Sigmoid colon (tissue), 7 donors: Measurements from ENCODE around the gene PAK2. TPM values are rescaled to one million over a fixed set of nuclear protein-coding genes. Genes with fewer than 3 reads are reported as not detected.

Experiments used
- DNase-seq: peaks from one replicate; pipeline ENCODE4 v3.0.0-alpha.2; 2019
- H3K27ac ChIP-seq, 4 donors: fragments of 200-600 bp; sonication (generic); one replicate each; pipeline ENCODE4 v1.5.1; 2016 to 2019; ENCODE audit warnings: mild to moderate bottlenecking in 1 of 4
- H3K27me3 ChIP-seq, 3 donors: fragments of 200-600 bp; sonication (generic); one replicate each; pipeline ENCODE4 v1.5.1; 2019; ENCODE audit warnings: mild to moderate bottlenecking in 1 of 3
- H3K36me3 ChIP-seq, 4 donors: fragments of 200-600 bp; sonication (generic); one replicate each; pipeline ENCODE4 v1.5.1; 2016 to 2019
- H3K4me1 ChIP-seq, 4 donors: fragments of 200-600 bp; sonication (generic); one replicate each; pipeline ENCODE4 v1.5.1; 2017 to 2019
- H3K4me3 ChIP-seq, 4 donors: fragments of 200-600 bp; sonication (generic); one replicate each; pipeline ENCODE4 v1.5.1; 2017 to 2019; ENCODE audit warnings: mild to moderate bottlenecking in 2 of 4, moderate library complexity in 1 of 4
- H3K9me3 ChIP-seq, 4 donors: fragments of 200-600 bp in 3 of 4; sonication (generic) in 3 of 4; one replicate each; pipeline versions ENCODE4 v1.5.1 to v1.6.1; 2013 to 2019
- EP300 ChIP-seq, 4 donors: sonication (generic); formaldehyde crosslinking; IDR thresholded peaks; one replicate each; pipeline ENCODE4 v1.6.1; 2017; ENCODE audit warnings: antibody characterized with exemption in 4 of 4
- POLR2A ChIP-seq, 2 donors: fragments of 450-650 bp; IDR thresholded peaks; one replicate each; pipeline ENCODE4 v1.6.1; 2016; ENCODE audit warnings: antibody characterized with exemption in 2 of 2, mild to moderate bottlenecking in 2 of 2, moderate library complexity in 2 of 2
- POLR2AphosphoS5 ChIP-seq, 4 donors: sonication (generic); formaldehyde crosslinking; IDR thresholded peaks; one replicate each; pipeline ENCODE4 v1.6.1; 2017; ENCODE audit warnings: antibody characterized with exemption in 4 of 4
- WGBS, 2 donors: extraction: QIAGEN DNeasy Blood & Tissue Kit; methylation state at CpG; one replicate each; pipeline ENCODE4 v1.1.7; 2013; 5-methylcytosine and 5-hydroxymethylcytosine counted together
- intact Hi-C: fragments of 100-400 bp; cut with DNase I; formaldehyde crosslinking; loops from one replicate; pipeline ENCODE4 v1.15.1; 2023
- polyA plus RNA-seq, 3 donors: library from polyadenylated mRNA; stranded (reverse); fragments of 200-250 nt; gene quantifications; one replicate each; pipeline ENCODE4 v1.2.3, GENCODE V29; 2013
- total RNA-seq, 4 donors: library from RNA; depleted of rRNA; stranded (reverse); fragments of >200 nt; gene quantifications; one replicate each; pipeline ENCODE4 v1.1.0, GENCODE V29; 2016
- TF ChIP-seq, protein P1 (sequence below), 4 experiments: fragments of 450-650 bp in 3 of 4; fragments of 200-600 bp in 1 of 4; IDR thresholded peaks; one replicate each; pipeline ENCODE4 v1.5.1; 2016 to 2019; ENCODE audit warnings: antibody characterized with exemption in 4 of 4, mild to moderate bottlenecking in 3 of 4, moderate library complexity in 2 of 4
- donor health status: healthy with polysubstance abuse.
- donor health status: Bipolar disorder and iron deficiency.
- donor health status: healthy.

The PAK2 gene
- total RNA-seq, result 10 to 100 TPM; 35.5 to 44.6 (median 37.7) TPM
- polyA plus RNA-seq, result 10 to 100 TPM; 22.8 to 30.4 (median 28.7) TPM

DNA sequence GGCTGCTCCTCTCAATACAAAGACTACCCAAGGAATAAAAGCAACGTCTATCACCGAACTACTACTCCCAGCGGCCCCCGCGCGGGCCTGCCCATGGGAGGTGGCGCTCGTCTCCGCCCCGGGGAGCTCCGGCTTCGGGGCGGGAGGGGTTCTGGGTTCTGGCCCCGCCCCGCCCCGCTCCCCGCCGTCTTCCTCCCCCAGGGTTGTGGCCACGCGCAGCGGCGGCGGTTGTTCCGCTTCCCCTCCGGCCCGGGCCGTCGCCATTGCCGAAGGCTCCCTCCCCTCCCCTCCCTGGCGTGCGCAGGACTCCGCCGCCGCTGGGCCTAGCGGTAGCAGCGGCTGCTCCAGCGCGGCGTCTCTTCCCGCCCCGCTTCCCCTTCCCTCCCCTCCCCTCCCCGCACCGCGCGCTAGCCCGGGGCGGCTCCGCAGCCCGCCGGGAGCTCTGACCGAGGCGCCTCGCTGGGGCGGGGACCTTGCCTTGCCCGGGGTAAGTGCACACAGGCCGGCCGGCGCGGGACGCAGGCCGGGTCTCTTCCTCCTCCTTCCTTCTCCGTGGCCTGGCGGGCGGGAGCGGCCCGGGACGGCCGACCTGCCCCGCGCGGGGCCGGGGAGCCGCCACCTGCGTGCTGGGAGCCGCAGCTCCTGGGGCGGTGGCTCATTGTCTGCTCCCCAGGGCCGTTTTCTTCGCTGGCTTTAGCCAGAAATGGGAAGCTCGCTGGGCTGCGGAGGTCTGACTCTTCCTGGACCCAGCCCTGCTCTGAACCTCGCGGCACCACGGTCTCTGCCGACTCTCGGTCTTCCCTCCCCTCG, at the start of gene PAK2:
Gene PAK2, plus strand, starts transcription at position 187 of the 810 bp plus-strand sequence. CDS start 42,790 bp downstream, outside the sequence.
- H3K9me3 ChIP-seq, result no peaks in the 10 kb centered on the region
- H3K4me1 ChIP-seq, result peaks cover 0 to 35% (median 23%) of the 10 kb centered on the region in 4 donors
- peak within 1 kb of the TSS; percentile 74 to 90 (median 88) for H3K4me3 ChIP-seq
- intact Hi-C loops, result loop anchor here (1.0 to 10.0 kb wide), 3 partner anchors 28 to 205 kb away; partner anchors contain the start of genes CEP19, NCBP2, PIGX and SENP5
- no peaks in the 10 kb centered on the region for H3K36me3 ChIP-seq
- TF ChIP-seq, protein P1, sequence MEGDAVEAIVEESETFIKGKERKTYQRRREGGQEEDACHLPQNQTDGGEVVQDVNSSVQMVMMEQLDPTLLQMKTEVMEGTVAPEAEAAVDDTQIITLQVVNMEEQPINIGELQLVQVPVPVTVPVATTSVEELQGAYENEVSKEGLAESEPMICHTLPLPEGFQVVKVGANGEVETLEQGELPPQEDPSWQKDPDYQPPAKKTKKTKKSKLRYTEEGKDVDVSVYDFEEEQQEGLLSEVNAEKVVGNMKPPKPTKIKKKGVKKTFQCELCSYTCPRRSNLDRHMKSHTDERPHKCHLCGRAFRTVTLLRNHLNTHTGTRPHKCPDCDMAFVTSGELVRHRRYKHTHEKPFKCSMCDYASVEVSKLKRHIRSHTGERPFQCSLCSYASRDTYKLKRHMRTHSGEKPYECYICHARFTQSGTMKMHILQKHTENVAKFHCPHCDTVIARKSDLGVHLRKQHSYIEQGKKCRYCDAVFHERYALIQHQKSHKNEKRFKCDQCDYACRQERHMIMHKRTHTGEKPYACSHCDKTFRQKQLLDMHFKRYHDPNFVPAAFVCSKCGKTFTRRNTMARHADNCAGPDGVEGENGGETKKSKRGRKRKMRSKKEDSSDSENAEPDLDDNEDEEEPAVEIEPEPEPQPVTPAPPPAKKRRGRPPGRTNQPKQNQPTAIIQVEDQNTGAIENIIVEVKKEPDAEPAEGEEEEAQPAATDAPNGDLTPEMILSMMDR (IDR thresholded peaks at IDR 0.05), result no peak
- TF ChIP-seq POLR2AphosphoS5 (IDR thresholded peaks at IDR 0.05) (peak; percentile 88 to 93 (median 92)), POLR2A (IDR thresholded peaks at IDR 0.05) (peak in 1 of 2 donors; percentile 45)
- WGBS, 2 donors, result 0 to 1% methylated on average over 86 of the region's 86 CpGs
- DNase-seq, result peak; percentile 94
- H3K27me3 ChIP-seq, result no peaks in the 10 kb centered on the region
- H3K27ac ChIP-seq, result peak within 1 kb of the TSS; percentile 96 to 99 (median 96)

DNA sequence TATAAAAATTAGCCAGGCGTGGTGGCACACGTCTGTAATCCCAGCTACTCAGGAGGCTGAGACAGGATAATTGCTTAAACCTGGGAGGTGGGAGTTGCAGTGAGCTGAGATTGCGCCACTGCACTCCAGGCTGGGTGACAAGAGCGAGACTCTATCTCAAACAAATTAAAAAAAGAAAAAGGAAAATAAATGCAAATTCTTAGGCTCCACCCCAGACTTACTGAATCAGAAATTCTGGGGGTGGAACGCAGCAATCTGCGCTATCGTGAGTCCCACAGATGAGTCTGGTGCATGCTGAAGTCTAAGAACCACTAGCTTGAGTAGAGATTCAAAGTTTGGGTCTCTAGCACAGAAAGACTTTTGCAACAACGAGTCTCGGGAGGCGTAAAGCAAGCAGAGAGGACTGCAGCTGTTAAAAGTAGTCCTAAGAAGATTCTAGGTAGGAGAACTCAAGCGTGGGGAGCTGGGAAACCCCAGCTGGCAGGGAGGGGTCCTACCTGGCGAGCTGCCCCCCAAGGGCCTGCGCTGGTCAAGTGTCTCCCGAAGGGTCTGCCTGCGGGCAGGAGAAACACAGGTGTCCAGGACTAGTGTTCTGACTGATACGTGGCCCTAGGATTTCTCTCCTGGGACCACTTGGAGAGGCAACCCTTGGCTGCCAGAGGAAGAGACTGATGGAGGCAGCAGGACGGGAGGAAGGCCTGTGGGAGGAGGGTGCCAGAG, 49.6 kb upstream of the PAK2 start:
- no peak for TF ChIP-seq POLR2AphosphoS5 (IDR thresholded peaks at IDR 0.05)
- TF ChIP-seq, protein P1 (IDR thresholded peaks at IDR 0.05), result no peak
- TF ChIP-seq EP300 (IDR thresholded peaks at IDR 0.05), result no peak
- TF ChIP-seq POLR2A (IDR thresholded peaks at IDR 0.05), result no peak
- intact Hi-C loops, result no loop called here
- no peak for DNase-seq

DNA sequence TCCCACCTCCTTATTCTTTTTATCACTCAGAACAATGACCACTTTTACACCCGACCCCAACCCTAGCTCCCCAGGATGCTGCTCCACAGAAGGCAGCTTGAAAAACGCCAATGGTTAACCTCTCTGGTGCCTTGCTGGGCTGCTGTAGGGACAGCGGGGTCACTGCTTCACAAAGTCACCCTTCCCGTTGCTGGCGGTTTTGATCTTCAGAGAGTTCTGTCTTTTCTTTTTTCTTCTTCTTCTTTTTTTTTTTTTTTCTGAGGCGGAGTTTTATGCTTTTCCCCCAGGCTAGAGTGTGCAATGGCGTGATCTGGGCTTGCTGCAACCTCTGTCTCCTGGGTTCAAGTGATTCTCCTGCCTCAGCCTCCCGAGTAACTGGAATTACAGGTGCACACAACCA, 48.3 kb upstream of the PAK2 start:
- 69 to 79% methylated on average over 8 of the region's 8 CpGs for WGBS, 2 donors
- TF ChIP-seq EP300 (IDR thresholded peaks at IDR 0.05) (no peak), POLR2AphosphoS5 (IDR thresholded peaks at IDR 0.05) (no peak), POLR2A (IDR thresholded peaks at IDR 0.05) (no peak)
- TF ChIP-seq, protein P1 (IDR thresholded peaks at IDR 0.05), result no peak

More for the DNA sequence above, 49.6 kb upstream of the PAK2 start:
- H3K27ac ChIP-seq, result no peak overlapping the region
- no peaks in the 10 kb centered on the region for H3K36me3 ChIP-seq
- H3K27me3 ChIP-seq, result no peaks in the 10 kb centered on the region
- H3K4me3 ChIP-seq, result no peak overlapping the region
- 88 to 90% methylated on average over 17 of the region's 17 CpGs for WGBS, 2 donors
- H3K4me1 ChIP-seq, result peaks cover 0 to 2% (median 1%) of the 10 kb centered on the region in 4 donors
- no peaks in the 10 kb centered on the region for H3K9me3 ChIP-seq

DNA sequence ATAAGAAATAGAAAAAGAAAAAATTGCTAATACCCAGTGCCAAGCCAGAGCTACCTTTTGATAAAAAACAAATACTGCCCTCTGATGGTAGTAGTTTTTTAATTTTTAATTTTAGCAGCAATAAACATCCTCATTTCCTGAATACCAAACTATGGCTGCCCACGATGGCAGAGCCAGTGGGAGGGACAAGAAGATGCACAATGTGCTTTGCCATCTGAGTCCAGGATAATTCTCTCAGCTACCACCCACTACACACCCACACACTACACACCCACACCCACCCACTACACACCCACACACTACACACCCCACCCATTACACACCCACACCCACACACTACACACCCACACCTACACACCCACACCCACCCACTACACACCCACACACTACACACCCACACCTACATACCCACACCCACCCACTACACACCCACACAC, 45.4 kb upstream of the PAK2 start:
- H3K27ac ChIP-seq, result no peak overlapping the region
- no peaks in the 10 kb centered on the region for H3K36me3 ChIP-seq
- WGBS, 2 donors, result 0% methylated on average over 1 of the region's 1 CpG
- H3K27me3 ChIP-seq, result no peaks in the 10 kb centered on the region
- no peaks in the 10 kb centered on the region for H3K9me3 ChIP-seq
- H3K4me3 ChIP-seq, result no peak overlapping the region
- intact Hi-C loops, result no loop called here
- DNase-seq, result no peak
- no peak for TF ChIP-seq POLR2AphosphoS5 (IDR thresholded peaks at IDR 0.05)
- TF ChIP-seq, protein P1 (IDR thresholded peaks at IDR 0.05), result no peak
- TF ChIP-seq EP300 (IDR thresholded peaks at IDR 0.05), result no peak
- no peak for TF ChIP-seq POLR2A (IDR thresholded peaks at IDR 0.05)
- H3K4me1 ChIP-seq, result no peaks in the 10 kb centered on the region

More for the DNA sequence above, 48.3 kb upstream of the PAK2 start:
- Histone ChIP-seq H3K27me3 (no peaks in the 10 kb centered on the region), H3K27ac (no peak overlapping the region), H3K4me3 (no peak overlapping the region), H3K9me3 (no peaks in the 10 kb centered on the region), H3K36me3 (no peaks in the 10 kb centered on the region), H3K4me1 (no peaks in the 10 kb centered on the region)
- intact Hi-C loops, result no loop called here
- DNase-seq, result no peak
